ENCODE measurements around the gene ARSG. TPM values are rescaled to one million over a fixed set of nuclear protein-coding genes. Genes with fewer than 3 reads are reported as not detected.

Gene ARSG
- total and polyA plus RNA-seq, 2 of the 13 experiments (the other 11 are each of a cell fraction or from before 2014, with no cell fraction given), result 3.7 to 15.2 TPM

GRCh38 chr17:68319410-68320162 lies 28.3 kb downstream of the ARSG start (continued):
- TF ChIP-seq ZNF318 (CRISPR knock-in tag; IDR thresholded peaks at IDR 0.05), result no peak

GRCh38 chr17:68320311-68320865 lies 29.1 kb downstream of the ARSG start:
- Histone ChIP-seq H4K20me1 (ENCODE audit: insufficient read depth, low read length) (no peaks in the 10 kb centered on the region), H3K4me3 (replicated peaks in 1 of 3; ENCODE audit: insufficient read depth in 1 of 3, low read depth in 2 of 3, low read length in 3 of 3) (no peak overlapping the region), H3K9me3 (ENCODE audit: low read length) (no peaks in the 10 kb centered on the region), H3K27me3 (ENCODE audit: control insufficient read depth in 1 of 2, insufficient read depth in 2 of 2, low read length in 2 of 2) (no peaks in the 10 kb centered on the region), H3K27ac (ENCODE audit: extremely low read length, insufficient read depth, low read length) (no peak overlapping the region), H3K4me1 (ENCODE audit: insufficient read depth, low read length) (peaks cover 62% of the 10 kb centered on the region), H3K9ac (ENCODE audit: insufficient read depth, low read depth, low read length) (no peak overlapping the region), H3K36me3 (replicated peaks in 1 of 2; ENCODE audit: control insufficient read depth in 1 of 2, insufficient read depth in 2 of 2, low read length in 2 of 2) (no peaks in the 10 kb centered on the region), H2AFZ (ENCODE audit: low read length) (no peak overlapping the region), H3K79me2 (ENCODE audit: insufficient read depth, low read length) (no peaks in the 10 kb centered on the region), H3K4me2 (ENCODE audit: low read depth, low read length) (no peak overlapping the region)
- no peak for ATAC-seq
- ChIA-PET CTCF (ENCODE audit: low intra/inter-chr PET ratio, low total read pairs) (no interaction called here), POLR2A (no interaction called here)
- no peak for DNase-seq (ENCODE audit: low spot score)
- 82% methylated on average over 5 of the region's 5 CpGs for WGBS (ENCODE audit: low lambda C conversion rate)
- no TSS peak for BruUV-seq (replicated peaks)
- no peak for FAIRE-seq
- intact Hi-C loops (cut with micrococcal nuclease; ENCODE audit: unreplicated experiment) (no loop called here), in situ Hi-C loops (cut with HindIII; ENCODE audit: extremely low pct_ligation_motif_present, low pct_unique_long_range_greater_than_20kb) (no loop called here)
- TF ChIP-seq BATF2 (CRISPR knock-in tag; IDR thresholded peaks at IDR 0.05) (0 out of 2 replicates have a peak, but pooled peaks have one; percentile 25), ZBTB25 (CRISPR knock-in tag; IDR thresholded peaks at IDR 0.05) (no peak), ZFP91 (CRISPR knock-in tag; IDR thresholded peaks at IDR 0.05; ENCODE audit: borderline replicate concordance) (0 out of 2 replicates have a peak, but pooled peaks have one; percentile 17)
